Stimulated activated effector memory CD8-positive, alpha-beta T cell treated with anti-CD3 and anti-CD28 coated beads, Interleukin-12 subunit alpha, Interleukin-12 subunit beta, amount 100 ng/mL, for 72 hours (primary cell): ENCODE results near the gene TNC.

ENCODE experiments used
- ATAC-seq: fragments of 150-1000 bp; cut with Tn5 transposase; 2 replicates; pipeline ENCODE4 v1.10.0; 2021
- DNase-seq, 2 donors: peaks; one replicate each; pipeline ENCODE4 v3.0.0; 2021 to 2022; ENCODE audit warnings: low spot score in 2 of 2
- H3K27ac Mint-ChIP-seq: one replicate; pipeline ENCODE4 v1.8.0; 2022; ENCODE audit warnings: mild to moderate bottlenecking, mixed read lengths
- H3K36me3 Mint-ChIP-seq: one replicate; pipeline ENCODE4 v1.8.0; 2022; ENCODE audit warnings: mild to moderate bottlenecking, mixed read lengths
- H3K4me1 Mint-ChIP-seq: one replicate; pipeline ENCODE4 v1.8.0; 2022; ENCODE audit warnings: mixed read lengths
- H3K4me3 Mint-ChIP-seq: one replicate; pipeline ENCODE4 v1.8.0; 2022; ENCODE audit warnings: mild to moderate bottlenecking, mixed read lengths
- H3K9me3 Mint-ChIP-seq: one replicate; pipeline ENCODE4 v1.8.0; 2022; ENCODE audit warnings: mixed read lengths

The TNC gene

DNA sequence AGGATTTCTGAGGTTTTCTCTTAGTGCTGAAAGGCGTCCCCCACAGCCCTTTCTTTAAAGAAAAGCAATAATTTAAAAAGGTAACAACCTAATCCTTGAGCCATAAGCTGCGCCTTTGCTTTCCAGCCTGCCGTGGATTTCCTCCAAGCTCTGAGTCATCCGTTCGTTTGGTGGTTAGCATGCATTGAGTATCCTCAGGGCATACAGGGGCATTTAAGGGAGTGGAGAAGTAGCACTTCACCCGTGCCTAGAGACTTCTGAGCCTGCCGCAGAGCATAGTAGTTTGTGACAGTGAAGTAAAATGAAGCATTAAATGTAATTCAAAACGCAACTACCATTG is 892 bp upstream of the TNC start:
- no peak overlapping the region for H3K4me3 Mint-ChIP-seq
- H3K36me3 Mint-ChIP-seq, result no peaks in the 10 kb centered on the region
- H3K27ac Mint-ChIP-seq, result no peak overlapping the region
- no peaks in the 10 kb centered on the region for H3K4me1 Mint-ChIP-seq
- no peaks in the 10 kb centered on the region for H3K9me3 Mint-ChIP-seq
- peak; percentile 47 for ATAC-seq
- DNase-seq, result no peak

DNA sequence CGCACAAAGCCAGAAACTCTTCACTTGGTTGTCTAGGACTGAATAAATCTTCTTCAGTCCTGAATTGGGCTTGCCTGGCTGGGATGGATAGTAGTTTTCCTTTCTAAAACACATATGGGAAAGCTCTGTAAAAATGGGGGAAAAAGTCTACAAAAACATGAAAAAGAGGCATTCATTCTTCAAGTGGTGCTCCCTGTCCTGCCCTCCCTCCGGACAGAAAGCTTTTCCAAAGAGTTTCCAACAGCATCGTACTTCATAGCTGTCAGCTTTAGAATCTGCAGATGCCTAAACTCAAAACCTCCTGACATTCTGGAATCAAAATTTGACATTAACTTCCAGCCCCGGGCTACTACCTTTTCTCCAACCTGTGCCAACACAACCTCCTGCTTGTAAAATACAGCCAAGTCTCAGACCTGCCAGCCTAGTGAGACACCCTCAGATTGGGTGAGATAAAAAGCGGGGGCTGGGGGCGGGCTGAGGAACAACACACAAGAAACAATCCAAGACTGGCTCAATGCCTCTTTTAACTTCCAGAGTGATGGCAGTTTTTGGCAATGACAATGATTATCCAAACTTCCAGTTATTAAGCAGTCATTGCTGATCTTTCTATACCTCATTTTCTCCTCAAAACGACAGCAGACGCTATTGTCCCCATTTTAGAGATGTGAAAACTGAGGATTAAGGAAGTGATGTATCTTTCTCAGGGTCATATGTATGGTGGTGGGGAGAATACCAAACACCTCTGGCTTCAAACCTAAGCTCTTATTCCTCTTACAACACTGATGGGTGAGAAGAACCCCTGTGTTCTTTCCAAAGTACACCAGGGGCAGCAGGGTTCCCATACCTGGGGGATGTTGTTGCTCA is 1.3 kb downstream of the TNC start:
- DNase-seq, result no peak
- no peaks in the 10 kb centered on the region for H3K4me1 Mint-ChIP-seq
- no peaks in the 10 kb centered on the region for H3K36me3 Mint-ChIP-seq
- no peak for ATAC-seq
- H3K9me3 Mint-ChIP-seq, result no peaks in the 10 kb centered on the region
- no peak overlapping the region for H3K27ac Mint-ChIP-seq
- H3K4me3 Mint-ChIP-seq, result no peak overlapping the region

DNA sequence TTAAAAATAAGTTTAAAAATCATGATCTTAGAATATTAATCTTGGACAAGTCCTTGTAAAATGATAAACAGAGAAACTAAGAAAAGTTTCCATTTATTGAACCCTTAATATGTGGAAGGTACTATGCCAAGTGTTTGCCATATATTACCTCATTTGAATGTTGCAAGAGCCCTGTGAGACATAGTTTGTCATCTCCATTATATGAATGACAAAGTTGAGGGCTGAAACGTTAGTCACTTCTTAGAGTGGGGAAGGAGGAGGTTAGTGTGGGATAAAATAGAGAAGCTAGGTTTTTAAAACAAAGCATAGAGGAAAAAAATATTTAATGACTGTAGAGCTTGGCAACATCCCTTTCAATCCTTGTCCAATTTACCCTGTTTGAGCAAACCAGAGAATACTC is 2.0 kb downstream of the TNC start:
- Mint-ChIP-seq H3K4me3 (no peak overlapping the region), H3K36me3 (no peaks in the 10 kb centered on the region), H3K27ac (no peak overlapping the region), H3K4me1 (no peaks in the 10 kb centered on the region), H3K9me3 (no peaks in the 10 kb centered on the region)
- ATAC-seq, result peak; percentile 52
- no peak for DNase-seq

DNA sequence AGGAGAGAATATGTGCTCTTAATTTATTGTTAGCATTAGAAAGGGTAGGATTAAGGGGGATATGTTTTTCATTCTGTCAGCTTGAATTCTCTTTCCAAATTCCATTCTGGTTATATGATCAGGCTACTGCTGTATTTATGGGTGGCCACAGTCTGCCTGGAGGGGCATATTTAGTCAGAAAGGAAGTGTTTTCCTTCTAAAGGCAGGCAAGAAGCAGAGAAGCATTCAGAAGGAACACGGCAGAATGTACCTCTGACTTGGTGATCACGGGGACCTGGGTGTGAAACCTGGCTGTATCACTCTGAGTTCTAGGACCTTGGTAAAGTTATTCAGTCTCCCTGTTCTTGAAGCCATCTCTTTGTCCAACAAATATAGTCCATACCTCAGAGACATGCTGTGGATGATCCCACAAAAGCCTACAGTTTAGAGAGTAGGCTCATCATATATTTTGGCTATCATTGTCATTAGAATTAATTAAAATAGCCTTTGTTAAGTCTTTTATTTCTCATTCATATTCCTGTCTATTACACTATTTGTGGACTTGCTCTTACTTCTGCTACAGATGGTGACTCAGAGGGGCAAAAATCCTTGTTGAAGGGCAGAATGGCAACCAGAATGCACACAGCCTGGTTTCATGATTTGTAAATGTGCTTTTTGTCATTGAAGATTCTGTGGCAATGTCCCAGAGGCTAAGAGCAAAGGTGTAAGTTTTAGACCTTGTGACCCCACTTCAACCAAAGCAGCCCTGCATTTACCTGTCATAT is 2.7 kb downstream of the TNC start:
- Mint-ChIP-seq H3K4me3 (no peak overlapping the region), H3K36me3 (no peaks in the 10 kb centered on the region), H3K27ac (no peak overlapping the region), H3K9me3 (no peaks in the 10 kb centered on the region), H3K4me1 (no peaks in the 10 kb centered on the region)
- ATAC-seq (no peak), DNase-seq (no peak)

DNA sequence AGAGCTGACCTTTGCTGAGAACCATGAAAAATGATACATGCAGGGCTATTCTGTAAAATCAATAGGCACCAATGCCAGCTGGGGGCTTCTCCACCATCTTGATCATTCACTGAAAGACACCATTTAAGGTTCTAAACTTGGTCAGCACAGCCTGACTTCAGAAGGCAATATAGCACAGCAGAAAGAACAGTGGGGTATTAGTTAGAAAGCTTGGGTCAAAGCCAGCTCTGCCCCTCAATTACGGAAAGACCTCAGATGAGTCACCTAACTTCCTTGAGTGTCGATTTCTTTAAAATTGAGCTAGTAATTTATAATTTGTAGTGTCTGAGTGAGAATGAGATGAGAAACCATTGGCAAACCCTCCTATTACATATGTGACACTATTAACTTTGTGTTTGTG is 3.4 kb downstream of the TNC start:
- Mint-ChIP-seq H3K36me3 (no peaks in the 10 kb centered on the region), H3K4me1 (no peaks in the 10 kb centered on the region), H3K27ac (no peak overlapping the region), H3K4me3 (no peak overlapping the region), H3K9me3 (no peaks in the 10 kb centered on the region)
- ATAC-seq, result no peak
- DNase-seq, result no peak

DNA sequence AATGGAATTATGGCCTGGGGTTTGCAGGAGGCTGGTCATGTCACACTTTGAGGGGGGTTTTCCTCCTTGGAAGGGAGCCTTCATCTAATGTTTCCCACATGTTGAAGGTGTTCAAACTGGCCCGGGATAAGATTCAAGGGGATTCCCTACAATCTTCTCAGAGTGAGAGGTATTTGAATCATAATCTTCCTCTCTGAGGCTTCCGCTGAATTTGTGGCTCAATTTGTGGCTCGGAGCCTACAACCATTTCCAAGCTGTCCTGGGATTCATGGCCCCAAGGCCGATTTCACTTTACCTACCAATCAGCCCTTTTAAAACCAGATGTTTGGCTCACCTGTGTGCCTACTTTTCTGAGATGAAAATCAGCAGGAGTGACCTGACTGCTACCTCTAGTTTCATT is 3.9 kb downstream of the TNC start:
- DNase-seq (no peak), ATAC-seq (no peak)
- H3K4me1 Mint-ChIP-seq, result no peaks in the 10 kb centered on the region

DNA sequence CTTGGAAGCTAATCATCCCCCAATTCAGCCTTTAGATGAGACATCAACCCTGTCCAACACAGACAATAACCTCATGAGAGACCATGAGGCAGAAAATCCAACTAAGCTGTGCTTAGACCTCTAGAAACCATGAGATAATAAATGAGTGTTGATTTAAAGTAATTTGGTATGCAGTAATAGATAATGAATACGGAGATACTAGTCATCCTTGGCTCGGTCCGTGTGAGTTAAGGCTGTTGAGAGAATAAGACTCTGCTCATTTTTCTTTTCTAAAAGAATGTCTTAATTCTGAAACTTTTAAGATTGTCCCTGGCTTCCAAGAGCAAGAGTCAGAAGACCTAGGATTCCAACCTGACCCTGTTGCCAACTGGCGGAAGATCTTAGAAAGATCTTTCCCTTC is 6.1 kb downstream of the TNC start:
- H3K4me1 Mint-ChIP-seq, result no peaks in the 10 kb centered on the region
- H3K9me3 Mint-ChIP-seq, result no peaks in the 10 kb centered on the region
- no peak overlapping the region for H3K27ac Mint-ChIP-seq
- DNase-seq, result no peak
- no peak for ATAC-seq
- no peaks in the 10 kb centered on the region for H3K36me3 Mint-ChIP-seq
- no peak overlapping the region for H3K4me3 Mint-ChIP-seq

More for the DNA sequence above, 3.9 kb downstream of the TNC start:
- H3K9me3 Mint-ChIP-seq, result no peaks in the 10 kb centered on the region
- H3K27ac Mint-ChIP-seq, result no peak overlapping the region
- no peak overlapping the region for H3K4me3 Mint-ChIP-seq
- H3K36me3 Mint-ChIP-seq, result no peaks in the 10 kb centered on the region

DNA sequence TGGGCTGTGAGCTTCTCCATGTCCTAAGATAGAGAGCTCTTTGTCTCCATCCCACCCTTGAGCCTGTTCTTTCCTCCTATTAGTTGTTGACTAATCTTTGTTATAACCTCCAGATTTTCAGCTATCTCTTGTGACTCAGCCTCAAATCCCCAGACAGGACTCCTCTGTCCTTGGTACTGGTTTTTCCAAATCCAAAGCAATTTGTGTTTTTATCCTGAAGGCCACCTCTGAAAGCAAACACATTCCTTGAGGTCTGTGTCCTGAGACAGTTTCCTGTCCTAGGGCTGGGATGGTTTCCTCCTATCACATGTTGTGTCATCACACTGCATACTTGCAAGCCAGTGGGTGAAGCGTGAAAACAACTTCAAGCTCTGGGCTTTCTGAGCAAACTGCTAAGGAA is 8.5 kb downstream of the TNC start:
- H3K9me3 Mint-ChIP-seq, result no peaks in the 10 kb centered on the region
- no peak overlapping the region for H3K27ac Mint-ChIP-seq
- peaks cover 7% of the 10 kb centered on the region for H3K4me1 Mint-ChIP-seq
- H3K36me3 Mint-ChIP-seq, result no peaks in the 10 kb centered on the region
- DNase-seq (no peak), ATAC-seq (no peak)
- no peak overlapping the region for H3K4me3 Mint-ChIP-seq

DNA sequence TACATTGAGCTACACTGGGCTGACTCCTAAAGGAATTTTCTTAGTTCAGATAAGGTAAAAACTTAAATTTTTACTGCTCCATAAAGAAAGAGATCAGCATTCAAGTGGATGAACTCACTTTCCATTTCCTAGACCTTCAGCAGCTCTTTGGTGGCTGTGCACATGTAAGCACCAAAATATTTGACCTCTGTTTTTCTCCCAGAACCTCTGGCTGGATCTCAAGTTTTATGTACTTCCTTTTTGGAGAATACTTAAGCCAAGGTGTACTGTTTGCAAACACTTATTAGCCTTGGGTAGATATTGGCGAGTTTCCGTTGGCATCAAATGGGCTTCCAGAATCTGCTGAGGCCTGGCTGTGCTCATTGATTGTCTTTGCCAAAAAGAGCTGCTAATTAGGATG is 10.3 kb downstream of the TNC start:
- Mint-ChIP-seq H3K4me1 (peaks cover 7% of the 10 kb centered on the region), H3K36me3 (no peaks in the 10 kb centered on the region), H3K4me3 (no peak overlapping the region), H3K9me3 (no peaks in the 10 kb centered on the region), H3K27ac (no peak overlapping the region)
- ATAC-seq, result no peak
- no peak for DNase-seq

DNA sequence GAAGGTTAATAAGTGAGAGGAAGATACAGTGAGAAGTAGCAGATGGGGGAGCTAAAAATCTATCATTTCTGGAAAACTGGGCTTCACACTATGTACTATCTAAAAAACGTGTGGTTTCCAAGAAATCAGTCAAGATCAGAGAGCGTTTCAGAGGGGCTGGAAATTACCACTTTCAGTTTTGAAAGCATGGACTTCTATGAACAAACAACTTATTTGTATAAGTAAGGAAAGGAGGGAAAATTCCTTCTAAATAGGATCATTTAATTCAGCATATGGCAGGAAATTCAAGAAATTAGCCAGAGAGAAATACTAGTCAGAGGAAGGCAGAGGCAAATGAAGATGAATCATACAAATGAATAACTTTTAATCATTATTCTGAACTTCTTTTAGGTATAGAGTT is 11.3 kb downstream of the TNC start:
- Mint-ChIP-seq H3K27ac (no peak overlapping the region), H3K4me3 (no peak overlapping the region), H3K9me3 (no peaks in the 10 kb centered on the region), H3K4me1 (peaks cover 7% of the 10 kb centered on the region), H3K36me3 (no peaks in the 10 kb centered on the region)
- ATAC-seq (no peak), DNase-seq (no peak)

DNA sequence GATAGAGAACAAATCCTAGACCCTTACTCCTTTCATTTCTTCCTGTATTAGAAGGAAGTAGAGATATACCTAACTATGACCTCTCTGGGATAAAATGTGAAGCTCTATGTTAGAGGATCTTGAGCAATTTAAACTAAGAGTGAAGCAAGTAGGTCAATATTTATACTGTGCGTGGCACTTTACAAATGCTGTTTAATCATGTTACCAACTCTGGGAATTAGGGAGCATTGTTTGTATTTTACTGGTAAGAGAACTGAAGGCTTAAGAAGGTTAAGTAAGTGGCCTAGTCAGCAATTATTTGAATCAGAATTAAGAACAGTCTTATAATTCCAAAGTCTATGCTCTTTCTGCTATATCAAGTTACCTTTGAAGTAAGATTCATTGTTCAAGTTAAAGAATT is 12.0 kb downstream of the TNC start:
- Mint-ChIP-seq H3K9me3 (no peaks in the 10 kb centered on the region), H3K27ac (no peak overlapping the region), H3K4me1 (peaks cover 7% of the 10 kb centered on the region), H3K36me3 (no peaks in the 10 kb centered on the region), H3K4me3 (no peak overlapping the region)
- no peak for ATAC-seq
- DNase-seq, result no peak

DNA sequence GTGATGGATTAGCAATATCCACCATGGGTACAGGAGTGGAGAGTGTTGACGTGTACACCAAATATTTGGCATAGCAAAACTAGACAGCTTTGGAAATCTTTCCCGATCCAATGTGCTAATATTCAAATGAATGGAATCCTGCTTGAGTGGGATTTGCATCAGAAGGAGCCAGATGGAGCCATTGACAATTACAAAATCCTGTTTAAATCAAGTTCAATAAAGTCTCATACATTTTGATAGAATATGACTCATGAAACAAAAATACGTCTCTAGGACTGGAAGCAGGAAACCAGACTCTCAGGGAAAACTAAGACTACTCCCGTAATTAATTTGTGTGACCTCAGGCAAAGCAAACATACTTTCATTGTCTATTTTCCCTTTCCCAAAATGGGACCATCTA is 13.0 kb downstream of the TNC start:
- Mint-ChIP-seq H3K9me3 (no peaks in the 10 kb centered on the region), H3K27ac (no peak overlapping the region), H3K4me3 (no peak overlapping the region), H3K4me1 (peaks cover 7% of the 10 kb centered on the region), H3K36me3 (no peaks in the 10 kb centered on the region)
- ATAC-seq (no peak), DNase-seq (no peak)

DNA sequence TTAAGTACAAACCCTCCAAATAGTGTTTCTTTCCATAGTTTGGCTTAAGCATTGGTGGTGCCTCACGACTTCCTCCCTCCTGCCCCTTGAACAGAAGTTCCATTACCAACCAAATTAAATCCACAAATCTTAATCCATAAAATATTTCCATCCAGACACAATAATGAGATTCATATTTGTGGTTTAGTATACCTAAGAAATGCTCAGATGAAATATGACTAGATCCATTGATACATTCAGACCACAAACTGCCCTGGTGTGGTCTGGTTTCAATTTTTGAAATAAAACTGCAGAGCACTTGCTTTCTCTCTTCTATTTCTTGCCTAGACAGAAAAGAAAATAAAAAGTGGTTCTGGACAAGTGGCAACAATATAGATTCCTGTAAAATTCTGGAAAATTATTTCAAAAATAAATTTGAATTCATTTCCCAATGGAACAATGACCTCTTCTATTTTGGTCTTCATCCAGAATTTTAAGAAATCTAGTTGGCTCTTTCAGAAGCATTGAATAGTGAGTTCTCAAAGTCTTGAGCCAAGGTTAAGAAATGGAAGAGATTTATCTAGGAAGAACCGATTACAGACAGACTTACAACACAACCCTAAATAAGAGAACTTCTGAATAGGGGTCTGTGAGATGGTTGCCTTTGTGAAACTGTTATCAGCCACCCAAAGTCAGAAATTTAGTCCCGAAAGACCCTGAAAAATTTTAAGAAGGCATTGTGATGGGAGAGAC is 14.0 kb downstream of the TNC start:
- Mint-ChIP-seq H3K4me1 (peaks cover 7% of the 10 kb centered on the region), H3K4me3 (no peak overlapping the region), H3K36me3 (no peaks in the 10 kb centered on the region), H3K9me3 (no peaks in the 10 kb centered on the region), H3K27ac (no peak overlapping the region)
- no peak for DNase-seq
- ATAC-seq, result no peak

DNA sequence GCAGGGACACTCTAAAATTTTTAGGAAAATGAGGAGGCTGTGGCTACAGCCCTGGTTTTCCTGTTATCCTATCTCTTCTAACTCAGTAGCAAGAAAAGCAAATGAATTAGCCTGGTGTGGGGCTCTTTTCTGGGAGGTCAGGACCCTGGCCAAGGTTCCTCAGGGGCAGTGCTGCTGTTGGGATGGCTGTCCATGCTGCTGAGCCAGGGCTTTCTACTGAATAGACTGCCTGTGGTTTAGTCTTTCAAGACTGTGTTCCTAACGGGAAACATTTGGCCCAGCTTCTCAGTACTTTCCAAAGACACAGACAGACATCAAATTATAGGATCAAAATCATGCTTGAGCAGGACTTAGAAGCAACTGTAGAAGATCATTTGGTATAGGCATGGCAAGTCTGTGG is 18.1 kb downstream of the TNC start:
- no peaks in the 10 kb centered on the region for H3K36me3 Mint-ChIP-seq
- H3K27ac Mint-ChIP-seq, result no peak overlapping the region
- no peak for DNase-seq
- H3K4me3 Mint-ChIP-seq, result no peak overlapping the region
- H3K4me1 Mint-ChIP-seq, result no peaks in the 10 kb centered on the region
- no peaks in the 10 kb centered on the region for H3K9me3 Mint-ChIP-seq
- ATAC-seq, result no peak

DNA sequence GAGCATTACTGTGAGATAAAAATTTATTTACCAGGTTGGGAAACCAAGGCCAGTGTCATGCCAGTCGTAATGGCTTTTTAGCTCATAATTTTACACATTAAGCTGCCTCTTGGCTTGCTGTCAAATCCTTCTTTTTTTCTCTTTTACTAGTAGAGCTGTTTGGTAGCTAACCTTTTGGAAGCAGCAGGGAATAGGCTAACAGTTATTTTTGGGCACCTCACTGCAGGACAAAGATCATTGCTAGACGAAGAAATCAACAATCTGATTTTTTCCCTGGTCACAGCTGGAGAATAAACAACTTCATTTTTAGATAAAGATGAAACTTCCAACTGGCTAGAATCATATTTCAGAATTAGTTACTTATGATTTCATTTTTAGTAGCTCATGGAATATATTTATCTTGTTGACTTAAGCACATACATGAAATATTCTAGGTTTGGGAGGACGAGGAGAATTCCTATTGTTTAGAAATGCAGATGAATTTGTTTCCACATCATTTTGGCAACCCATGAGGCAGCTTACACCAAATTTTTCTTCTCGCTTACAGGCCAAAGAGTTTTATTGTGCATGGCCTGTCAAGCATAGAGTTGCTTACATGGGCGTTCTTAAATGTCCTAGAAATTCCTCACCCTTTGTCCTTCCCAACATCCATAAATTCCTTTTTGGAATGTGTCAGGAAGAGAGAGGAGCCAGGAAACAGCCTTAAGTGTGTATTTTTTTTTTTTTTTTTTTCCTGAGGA is 19.6 kb downstream of the TNC start:
- DNase-seq, result no peak
- Mint-ChIP-seq H3K27ac (no peak overlapping the region), H3K4me1 (no peaks in the 10 kb centered on the region), H3K36me3 (no peaks in the 10 kb centered on the region), H3K4me3 (no peak overlapping the region), H3K9me3 (no peaks in the 10 kb centered on the region)
- ATAC-seq, result no peak
